PFSK-1 (cell line): Measurements from ENCODE around the gene INPP5J.

ENCODE experiments used
- FOXP2 ChIP-seq: optimal IDR thresholded peaks from 2 replicates; pipeline ENCODE3; 2011; ENCODE audit warnings: borderline replicate concordance, control low read depth, inconsistent platforms; ENCODE audit not compliant: insufficient read depth; ENCODE audit errors: extremely low read length, extremely low read depth
- POLR2AphosphoS5 ChIP-seq: IDR thresholded peaks from 2 replicates; pipeline ENCODE4 v1.6.1; 2012; ENCODE audit warnings: low read depth, mild to moderate bottlenecking, control low read depth, low read length, moderate library complexity
- REST ChIP-seq, 2 experiments: IDR thresholded peaks; 2 replicates each; pipeline versions ENCODE4 v1.6.1 to v1.8.0; 2011 to 2012; ENCODE audit warnings: low read depth in 2 of 2, low read length in 2 of 2, control low read depth in 1 of 2, inconsistent platforms in 1 of 2, mild to moderate bottlenecking in 1 of 2, moderate library complexity in 1 of 2; ENCODE audit not compliant: insufficient read depth in 1 of 2
- TAF1 ChIP-seq: IDR thresholded peaks from 2 replicates; pipeline ENCODE4 v1.6.1; 2012; ENCODE audit warnings: low read length, control low read depth, borderline replicate concordance; ENCODE audit not compliant: insufficient read depth

GRCh38 chr22:31177420-31178162, 54.8 kb downstream of the INPP5J start:
- TF ChIP-seq POLR2AphosphoS5 (no peak), TAF1 (no peak), REST (IDR thresholded peaks at IDR 0.05; ENCODE audit: insufficient read depth in 1 of 2, low read depth in 2 of 2, low read length in 2 of 2) (no peak), FOXP2 (no peak)
